PC-9 (cell line): ENCODE data around the gene PKHD1.

Experiments
- CTCF ChIP-seq: fragments of 200-600 bp; sonication (generic); conservative IDR thresholded peaks from 2 replicates; pipeline ENCODE4 v1.6.1; 2017; ENCODE audit warnings: mixed run types, antibody characterized with exemption, mild to moderate bottlenecking, moderate library complexity
- EZH2 ChIP-seq: fragments of 200-600 bp; sonication (generic); IDR thresholded peaks from 2 replicates; pipeline ENCODE4 v1.8.0; 2017; ENCODE audit warnings: antibody characterized with exemption, low read depth

- TF ChIP-seq CTCF (no peak), EZH2 (no peak)
Measured at GRCh38 chr6:51571168-51571567, 516.2 kb downstream of the PKHD1 start.
